ENCODE results near the gene SPRED2. TPM values are rescaled to one million over a fixed set of nuclear protein-coding genes. Genes with fewer than 3 reads are reported as not detected.

The SPRED2 gene
- total RNA-seq, 4 donors from 2014 or later = 21.9 to 28.8 (median 25.5) TPM

- Histone ChIP-seq H3K36me3 (no peaks in the 10 kb centered on the region), H3K27ac (no peak overlapping the region), H3K9me3 (no peaks in the 10 kb centered on the region), H3K4me1 (peaks cover 4 to 75% (median 29%) of the 10 kb centered on the region in 4 donors), H3K4me3 (no peak overlapping the region), H3K27me3 (no peaks in the 10 kb centered on the region)
- WGBS, 2 donors = 88 to 91% methylated on average over 3 of the region's 3 CpGs
- no peak for DNase-seq (ENCODE audit: low spot score in 2 of 2)
- TF ChIP-seq EP300 (IDR thresholded peaks at IDR 0.05) (no peak), CTCF (IDR thresholded peaks at IDR 0.05) (no peak), POLR2A (IDR thresholded peaks at IDR 0.05) (no peak)
Measured at GRCh38 chr2:65386344-65386743, 46.1 kb downstream of the SPRED2 start.

DNA sequence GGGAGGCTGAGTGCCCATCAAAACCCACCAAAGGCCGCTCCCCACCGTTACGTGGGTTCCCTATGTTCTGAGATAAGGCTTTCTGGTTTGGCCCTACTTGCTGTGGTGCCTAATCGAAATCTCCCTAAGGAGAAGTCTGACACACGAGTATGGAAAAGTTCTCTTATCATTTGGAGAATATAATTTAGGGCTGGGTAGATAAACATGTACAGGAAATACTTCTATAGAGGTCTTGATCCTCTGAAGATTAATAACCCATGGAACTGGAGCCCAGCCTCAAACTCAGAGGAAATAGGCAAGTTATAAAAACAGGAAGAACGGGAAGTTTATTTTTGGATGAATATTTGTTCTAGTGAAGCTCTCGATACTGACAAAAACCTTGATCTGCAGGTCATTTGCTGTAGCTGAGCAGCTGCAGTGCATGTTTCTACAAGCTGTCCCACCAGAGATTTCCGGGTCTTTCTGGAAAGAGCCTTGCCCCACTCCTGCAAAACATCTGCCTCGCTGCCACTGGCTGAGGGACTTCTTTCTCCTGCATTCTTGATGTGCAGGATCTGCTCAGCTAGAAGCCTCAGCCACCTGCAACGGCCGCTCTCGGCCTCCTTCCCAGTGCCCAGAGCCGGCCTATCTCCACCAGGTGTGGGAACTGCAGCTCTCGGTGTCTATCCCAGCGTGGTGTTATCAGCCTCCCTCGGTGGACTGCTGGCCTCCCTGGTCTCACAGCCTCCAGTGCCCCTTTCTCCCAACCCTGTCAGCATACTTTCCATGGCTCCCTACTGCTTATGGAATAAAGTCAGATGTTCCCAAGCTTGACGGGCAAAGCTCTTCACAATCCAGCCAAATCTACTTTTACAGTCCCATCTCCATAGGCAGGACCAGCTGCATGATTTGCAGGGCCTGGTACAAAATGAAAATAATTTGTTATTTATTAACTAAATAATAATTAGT lies 48.6 kb downstream of the SPRED2 start:
- no peak for DNase-seq (ENCODE audit: low spot score in 2 of 2)
- peak overlapping the region in 3 of 4 donors; percentile 61 to 76 (median 63) for H3K27ac ChIP-seq
- peaks cover 4 to 75% (median 25%) of the 10 kb centered on the region in 4 donors for H3K4me1 ChIP-seq
- H3K36me3 ChIP-seq = peaks cover 0 to 7% (median 0%) of the 10 kb centered on the region in 3 donors
- H3K9me3 ChIP-seq = no peaks in the 10 kb centered on the region
- TF ChIP-seq EP300 (IDR thresholded peaks at IDR 0.05) (no peak), POLR2A (IDR thresholded peaks at IDR 0.05) (no peak), CTCF (IDR thresholded peaks at IDR 0.05) (no peak)
- 46 to 59% methylated on average over 17 of the region's 17 CpGs for WGBS, 2 donors
- no peaks in the 10 kb centered on the region for H3K27me3 ChIP-seq
- no peak overlapping the region for H3K4me3 ChIP-seq

- TF ChIP-seq POLR2A (IDR thresholded peaks at IDR 0.05) (no peak), EP300 (IDR thresholded peaks at IDR 0.05) (peak in 1 of 2 donors; percentile 41), CTCF (IDR thresholded peaks at IDR 0.05) (peak in 1 of 5 experiments; percentile 11)
- H3K27ac ChIP-seq = peak overlapping the region in 3 of 4 donors; percentile 61 to 76 (median 63)
- peak; percentile 65 to 67 for DNase-seq (ENCODE audit: low spot score in 2 of 2)
Measured at GRCh38 chr2:65382776-65383357, 49.5 kb downstream of the SPRED2 start.

GRCh38 chr2:65382323-65382722 lies 50.1 kb downstream of the SPRED2 start:
- 25 to 38% methylated on average over 1 of the region's 1 CpG for WGBS, 2 donors

More at GRCh38 chr2:65382776-65383357, 49.5 kb downstream of the SPRED2 start:
- peak overlapping the region in 2 of 4 donors; percentile 7 to 14 for H3K4me3 ChIP-seq
- H3K9me3 ChIP-seq = no peaks in the 10 kb centered on the region
- WGBS, 2 donors = 11% methylated on average over 20 of the region's 20 CpGs
- no peaks in the 10 kb centered on the region for H3K27me3 ChIP-seq
- peaks cover 4 to 78% (median 25%) of the 10 kb centered on the region in 4 donors for H3K4me1 ChIP-seq
- H3K36me3 ChIP-seq = peaks cover 0 to 7% (median 0%) of the 10 kb centered on the region in 3 donors

More at GRCh38 chr2:65382323-65382722, 50.1 kb downstream of the SPRED2 start:
- peaks cover 4 to 82% (median 25%) of the 10 kb centered on the region in 4 donors for H3K4me1 ChIP-seq
- no peak for DNase-seq (ENCODE audit: low spot score in 2 of 2)
- H3K9me3 ChIP-seq = no peaks in the 10 kb centered on the region
- H3K36me3 ChIP-seq = peaks cover 0 to 7% (median 0%) of the 10 kb centered on the region in 3 donors
- H3K27ac ChIP-seq = peak overlapping the region in 2 of 4 donors; percentile 61 to 76
- H3K27me3 ChIP-seq = no peaks in the 10 kb centered on the region
- H3K4me3 ChIP-seq = peak overlapping the region in 1 of 4 donors; percentile 14
- no peak for TF ChIP-seq EP300 (IDR thresholded peaks at IDR 0.05)
- TF ChIP-seq POLR2A (IDR thresholded peaks at IDR 0.05) = no peak
- TF ChIP-seq CTCF (IDR thresholded peaks at IDR 0.05) = no peak

Measured in tibial nerve (tissue), 4 donors.